ENCODE results near the gene LPIN2. TPM values are rescaled to one million over a fixed set of nuclear protein-coding genes. Genes with fewer than 3 reads are reported as not detected.
A peak's percentile ranks its signal among the peaks of the same experiment; 100 is the strongest.

The LPIN2 gene
- total and polyA plus RNA-seq, 3 donors from 2014 or later, result 56.0 to 141 (median 109) TPM

- no peak overlapping the region for H3K27ac ChIP-seq
- WGBS, 2 donors, result 75 to 78% methylated on average over 4 of the region's 4 CpGs
- H3K27me3 ChIP-seq, result no peaks in the 10 kb centered on the region
- intact Hi-C loops (cut with DNase I; ENCODE audit: low total_unique reads), result no loop called here
- no peaks in the 10 kb centered on the region for H3K36me3 ChIP-seq (ENCODE audit: low read depth, missing control alignments)
- TF ChIP-seq CTCF (IDR thresholded peaks at IDR 0.05) (no peak), POLR2A (IDR thresholded peaks at IDR 0.05) (no peak)
- peaks cover 12% of the 10 kb centered on the region for H3K4me1 ChIP-seq
- H3K9me3 ChIP-seq, result no peaks in the 10 kb centered on the region
- DNase-seq, result no peak
- H3K4me3 ChIP-seq, result no peak overlapping the region
These were observed 33.4 kb upstream of the LPIN2 start for GRCh38 chr18:3046216-3046808.

GRCh38 chr18:3044931-3045698 is 32.2 kb upstream of the LPIN2 start:
- 32 to 43% methylated on average over 12 of the region's 12 CpGs for WGBS, 2 donors
- Histone ChIP-seq H3K9me3 (no peaks in the 10 kb centered on the region), H3K4me1 (peaks cover 12% of the 10 kb centered on the region), H3K27me3 (no peaks in the 10 kb centered on the region), H3K4me3 (no peak overlapping the region), H3K36me3 (ENCODE audit: low read depth, missing control alignments) (no peaks in the 10 kb centered on the region), H3K27ac (peak overlapping the region in 1 of 2 donors; percentile 48)
- intact Hi-C loops (cut with DNase I; ENCODE audit: low total_unique reads), result no loop called here
- DNase-seq, result peak; percentile 47
- TF ChIP-seq CTCF (IDR thresholded peaks at IDR 0.05) (no peak), POLR2A (IDR thresholded peaks at IDR 0.05) (no peak)

- H3K27ac ChIP-seq, result no peak overlapping the region
- H3K4me1 ChIP-seq, result peaks cover 12% of the 10 kb centered on the region
- no peak for TF ChIP-seq CTCF (IDR thresholded peaks at IDR 0.05)
- no peak for TF ChIP-seq POLR2A (IDR thresholded peaks at IDR 0.05)
- intact Hi-C loops (cut with DNase I; ENCODE audit: low total_unique reads), result no loop called here
- WGBS, 2 donors, result 70 to 88% methylated on average over 2 of the region's 2 CpGs
- H3K4me3 ChIP-seq, result no peak overlapping the region
- no peak for DNase-seq
- no peaks in the 10 kb centered on the region for H3K36me3 ChIP-seq (ENCODE audit: low read depth, missing control alignments)
- no peaks in the 10 kb centered on the region for H3K9me3 ChIP-seq
- no peaks in the 10 kb centered on the region for H3K27me3 ChIP-seq
These were observed 29.4 kb upstream of the LPIN2 start for GRCh38 chr18:3042379-3042778.

- Histone ChIP-seq H3K4me3 (no peak overlapping the region), H3K27ac (no peak overlapping the region), H3K27me3 (no peaks in the 10 kb centered on the region), H3K4me1 (peaks cover 12% of the 10 kb centered on the region), H3K9me3 (no peaks in the 10 kb centered on the region), H3K36me3 (ENCODE audit: low read depth, missing control alignments) (no peaks in the 10 kb centered on the region)
- DNase-seq, result no peak
- intact Hi-C loops (cut with DNase I; ENCODE audit: low total_unique reads), result no loop called here
- TF ChIP-seq POLR2A (IDR thresholded peaks at IDR 0.05) (no peak), CTCF (IDR thresholded peaks at IDR 0.05) (no peak)
- WGBS, 2 donors, result 82 to 87% methylated on average over 5 of the region's 5 CpGs
These were observed 28.9 kb upstream of the LPIN2 start for GRCh38 chr18:3041843-3042242.

Measured in testis (tissue), 3 donors.